GM19324 (cell line): ENCODE measurements around the gene AIFM2.
"Not testable (repeated sequence)": the region's sequence is repeated elsewhere in the genome, so short reads cannot be mapped to it uniquely, and the experiment has no call there.

Experiments
- ATAC-seq: cut with Tn5 transposase; IDR thresholded peaks from one replicate; pipeline ENCODE4 v1.9.1; 2021; ENCODE audit warnings: mild to moderate bottlenecking, moderate library complexity; ENCODE audit not compliant: unreplicated experiment, low FRiP score

The AIFM2 gene

GRCh38 chr10:70132098-70133029 is at the start of gene AIFM2:
Gene AIFM2, minus strand, starts transcription at chr10:70132825. Its CDS starts 8,741 bp downstream, at chr10:70124084.
- peak; percentile 79 for ATAC-seq

- not testable (repeated sequence) for ATAC-seq
Observed at GRCh38 chr10:70179209-70179608, 46.6 kb upstream of the AIFM2 start.

- no peak for ATAC-seq
Observed at GRCh38 chr10:70178139-70178725, 45.6 kb upstream of the AIFM2 start.

- no peak for ATAC-seq
Observed at GRCh38 chr10:70176441-70176840, 43.8 kb upstream of the AIFM2 start.

- ATAC-seq: no peak
Observed at GRCh38 chr10:70175516-70175915, 42.9 kb upstream of the AIFM2 start.

GRCh38 chr10:70174058-70174741 is 41.6 kb upstream of the AIFM2 start:
- no peak for ATAC-seq

GRCh38 chr10:70169649-70170364 is 37.2 kb upstream of the AIFM2 start:
- no peak for ATAC-seq

GRCh38 chr10:70169011-70169410 is 36.4 kb upstream of the AIFM2 start:
- no peak for ATAC-seq

- ATAC-seq: no peak
Observed at GRCh38 chr10:70167246-70167645, 34.6 kb upstream of the AIFM2 start.

- no peak for ATAC-seq
Observed at GRCh38 chr10:70166394-70166793, 33.8 kb upstream of the AIFM2 start.

GRCh38 chr10:70164163-70164562 is 31.5 kb upstream of the AIFM2 start:
- ATAC-seq: no peak

- no peak for ATAC-seq
Observed at GRCh38 chr10:70163448-70163847, 30.8 kb upstream of the AIFM2 start.

- no peak for ATAC-seq
Observed at GRCh38 chr10:70162892-70163201, 30.2 kb upstream of the AIFM2 start.

GRCh38 chr10:70162151-70162891 is 29.7 kb upstream of the AIFM2 start:
- ATAC-seq: no peak

- no peak for ATAC-seq
Observed at GRCh38 chr10:70160798-70161197, 28.2 kb upstream of the AIFM2 start.

GRCh38 chr10:70159366-70159765 is 26.7 kb upstream of the AIFM2 start:
- not testable (repeated sequence) for ATAC-seq

- ATAC-seq: no peak
Observed at GRCh38 chr10:70158113-70158512, 25.5 kb upstream of the AIFM2 start.

- ATAC-seq: no peak
Observed at GRCh38 chr10:70155255-70155838, 22.7 kb upstream of the AIFM2 start.

GRCh38 chr10:70148516-70148915 is 15.9 kb upstream of the AIFM2 start:
- ATAC-seq: no peak

- ATAC-seq: no peak
Observed at GRCh38 chr10:70147259-70147625, 14.6 kb upstream of the AIFM2 start.
